Esophagus squamous epithelium (tissue), 5 donors: ENCODE data around the gene CA10. TPM values are rescaled to one million over a fixed set of nuclear protein-coding genes. Genes with fewer than 3 reads are reported as not detected.

ENCODE experiments used
- DNase-seq: peaks from one replicate; lab custom pipeline; 2025; lab: John Stamatoyannopoulos, UW
- H3K27ac ChIP-seq, 4 donors: fragments of 200-600 bp; sonication (generic); one replicate each; pipeline ENCODE4 v1.5.1; 2016 to 2019; ENCODE audit warnings: mild to moderate bottlenecking in 1 of 4
- H3K27me3 ChIP-seq, 4 donors: fragments of 200-600 bp; sonication (generic); 1 replicate in 3 of 4; 2 replicates in 1 of 4; pipeline versions ENCODE4 v1.5.1 to v1.6.0; 2017 to 2021; ENCODE audit warnings: antibody characterized with exemption in 1 of 4
- H3K36me3 ChIP-seq, 3 donors: fragments of 200-600 bp; sonication (generic); one replicate each; pipeline ENCODE4 v1.5.1; 2016 to 2019
- H3K4me1 ChIP-seq, 3 donors: fragments of 200-600 bp; sonication (generic); one replicate each; pipeline ENCODE4 v1.5.1; 2017 to 2019
- H3K4me3 ChIP-seq, 4 donors: fragments of 200-600 bp; sonication (generic); 1 replicate in 3 of 4; 2 replicates in 1 of 4; pipeline ENCODE4 v1.5.1; 2016 to 2019; ENCODE audit warnings: mild to moderate bottlenecking in 2 of 4, moderate library complexity in 1 of 4
- H3K9me3 ChIP-seq, 3 donors: fragments of 200-600 bp; sonication (generic); one replicate each; pipeline ENCODE4 v1.5.1; 2016 to 2019
- POLR2A ChIP-seq, 4 donors: fragments of 450-650 bp; IDR thresholded peaks; one replicate each; pipeline ENCODE4 v1.6.1; 2017; ENCODE audit warnings: antibody characterized with exemption in 4 of 4, mild to moderate bottlenecking in 4 of 4, moderate library complexity in 3 of 4
- WGBS, 2 donors: methylation state at CpG; one replicate each; pipeline ENCODE4 v1.1.5; 2018; 5-methylcytosine and 5-hydroxymethylcytosine counted together
- intact Hi-C: fragments of 100-400 bp; cut with DNase I; formaldehyde crosslinking; loops from one replicate; pipeline ENCODE4 v1.15.0; 2022
- total RNA-seq, 4 donors: library from RNA; depleted of rRNA; stranded (reverse); fragments of >200 nt; gene quantifications; one replicate each; pipeline ENCODE4 v1.1.0, GENCODE V29; 2016
- TF ChIP-seq, protein P1 (sequence below), 6 experiments: fragments of 450-650 bp in 4 of 6; fragments of 200-600 bp in 2 of 6; sonication (generic) in 2 of 6; IDR thresholded peaks; one replicate each; pipeline ENCODE4 v1.5.1; 2016 to 2019; ENCODE audit warnings: antibody characterized with exemption in 6 of 6, mild to moderate bottlenecking in 4 of 6, moderate library complexity in 4 of 6
- donor health status: DM: yes; HTN: yes; CAD: no.

CA10 gene
- total RNA-seq, 4 donors from 2014 or later: 0.38 TPM; not detected in 3

GRCh38 chr17:51699303-51699702 lies 459.2 kb downstream of the CA10 start:
- intact Hi-C loops: no loop called here
- H3K4me1 ChIP-seq: peaks cover 0 to 6% (median 2%) of the 10 kb centered on the region in 3 donors
- WGBS, 2 donors: 76 to 83% methylated on average over 5 of the region's 5 CpGs

GRCh38 chr17:51692917-51693316 lies 465.6 kb downstream of the CA10 start:
- intact Hi-C loops: no loop called here

More at GRCh38 chr17:51699303-51699702, 459.2 kb downstream of the CA10 start:
- H3K9me3 ChIP-seq: peaks cover 0 to 6% (median 0%) of the 10 kb centered on the region in 3 donors
- TF ChIP-seq, protein P1, sequence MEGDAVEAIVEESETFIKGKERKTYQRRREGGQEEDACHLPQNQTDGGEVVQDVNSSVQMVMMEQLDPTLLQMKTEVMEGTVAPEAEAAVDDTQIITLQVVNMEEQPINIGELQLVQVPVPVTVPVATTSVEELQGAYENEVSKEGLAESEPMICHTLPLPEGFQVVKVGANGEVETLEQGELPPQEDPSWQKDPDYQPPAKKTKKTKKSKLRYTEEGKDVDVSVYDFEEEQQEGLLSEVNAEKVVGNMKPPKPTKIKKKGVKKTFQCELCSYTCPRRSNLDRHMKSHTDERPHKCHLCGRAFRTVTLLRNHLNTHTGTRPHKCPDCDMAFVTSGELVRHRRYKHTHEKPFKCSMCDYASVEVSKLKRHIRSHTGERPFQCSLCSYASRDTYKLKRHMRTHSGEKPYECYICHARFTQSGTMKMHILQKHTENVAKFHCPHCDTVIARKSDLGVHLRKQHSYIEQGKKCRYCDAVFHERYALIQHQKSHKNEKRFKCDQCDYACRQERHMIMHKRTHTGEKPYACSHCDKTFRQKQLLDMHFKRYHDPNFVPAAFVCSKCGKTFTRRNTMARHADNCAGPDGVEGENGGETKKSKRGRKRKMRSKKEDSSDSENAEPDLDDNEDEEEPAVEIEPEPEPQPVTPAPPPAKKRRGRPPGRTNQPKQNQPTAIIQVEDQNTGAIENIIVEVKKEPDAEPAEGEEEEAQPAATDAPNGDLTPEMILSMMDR (IDR thresholded peaks at IDR 0.05): no peak
- no peak for TF ChIP-seq POLR2A (IDR thresholded peaks at IDR 0.05)
- H3K27ac ChIP-seq: no peak overlapping the region
- no peaks in the 10 kb centered on the region for H3K36me3 ChIP-seq
- no peaks in the 10 kb centered on the region for H3K27me3 ChIP-seq
- DNase-seq: no peak
- no peak overlapping the region for H3K4me3 ChIP-seq

DNA sequence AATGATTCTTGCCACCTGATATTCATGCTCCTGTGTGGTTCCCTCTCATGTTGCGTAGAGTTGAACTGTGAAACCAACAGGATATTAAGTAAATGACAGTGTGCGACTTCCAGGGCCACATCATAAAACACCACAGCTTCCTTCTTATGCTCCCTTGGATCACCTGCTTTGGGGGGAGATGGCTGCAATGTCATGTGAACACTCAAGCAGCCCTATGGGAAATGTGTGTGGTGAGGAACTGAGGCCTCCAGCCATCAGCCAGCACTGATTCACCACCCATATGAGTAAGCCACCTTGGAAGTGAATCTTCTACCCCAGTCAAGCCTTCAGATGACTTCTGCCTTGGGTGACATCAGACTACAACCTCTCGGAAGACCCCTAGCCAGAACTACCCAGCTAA lies 470.6 kb downstream of the CA10 start:
- no peak for DNase-seq
- TF ChIP-seq, protein P1 (IDR thresholded peaks at IDR 0.05): no peak
- TF ChIP-seq POLR2A (IDR thresholded peaks at IDR 0.05): no peak
- H3K36me3 ChIP-seq: no peaks in the 10 kb centered on the region
- H3K4me1 ChIP-seq: no peaks in the 10 kb centered on the region
- intact Hi-C loops: no loop called here
- no peaks in the 10 kb centered on the region for H3K27me3 ChIP-seq
- WGBS, 2 donors: 85 to 93% methylated on average over 3 of the region's 3 CpGs
- no peak overlapping the region for H3K4me3 ChIP-seq
- no peak overlapping the region for H3K27ac ChIP-seq
- H3K9me3 ChIP-seq: no peaks in the 10 kb centered on the region

More at GRCh38 chr17:51692917-51693316, 465.6 kb downstream of the CA10 start:
- WGBS, 2 donors: 34 to 64% methylated on average over 2 of the region's 2 CpGs
- no peak for TF ChIP-seq POLR2A (IDR thresholded peaks at IDR 0.05)
- TF ChIP-seq, protein P1 (IDR thresholded peaks at IDR 0.05): no peak
- Histone ChIP-seq H3K36me3 (no peaks in the 10 kb centered on the region), H3K9me3 (peaks cover 0 to 6% (median 0%) of the 10 kb centered on the region in 3 donors), H3K4me3 (no peak overlapping the region), H3K27me3 (no peaks in the 10 kb centered on the region), H3K27ac (no peak overlapping the region), H3K4me1 (no peaks in the 10 kb centered on the region)
- no peak for DNase-seq

GRCh38 chr17:51685287-51685909 lies 473.1 kb downstream of the CA10 start:
- Histone ChIP-seq H3K9me3 (no peaks in the 10 kb centered on the region), H3K27ac (no peak overlapping the region), H3K4me1 (no peaks in the 10 kb centered on the region), H3K4me3 (no peak overlapping the region), H3K27me3 (peaks cover 0 to 5% (median 0%) of the 10 kb centered on the region in 4 donors), H3K36me3 (no peaks in the 10 kb centered on the region)
- WGBS, 2 donors: 62 to 63% methylated on average over 2 of the region's 2 CpGs
- no peak for TF ChIP-seq POLR2A (IDR thresholded peaks at IDR 0.05)
- intact Hi-C loops: no loop called here
- no peak for DNase-seq

- no peak for DNase-seq
- Histone ChIP-seq H3K9me3 (no peaks in the 10 kb centered on the region), H3K36me3 (no peaks in the 10 kb centered on the region), H3K4me3 (no peak overlapping the region), H3K27ac (no peak overlapping the region), H3K4me1 (no peaks in the 10 kb centered on the region), H3K27me3 (peaks cover 0 to 5% (median 0%) of the 10 kb centered on the region in 4 donors)
- 53% methylated on average over 5 of the region's 5 CpGs for WGBS, 2 donors
- intact Hi-C loops: no loop called here
- TF ChIP-seq, protein P1 (IDR thresholded peaks at IDR 0.05): no peak
- no peak for TF ChIP-seq POLR2A (IDR thresholded peaks at IDR 0.05)
Measured at GRCh38 chr17:51684214-51684613, 474.3 kb downstream of the CA10 start.
